Colonic mucosa (tissue), 4 donors: ENCODE results near the gene UFC1. TPM values are rescaled to one million over a fixed set of nuclear protein-coding genes. Genes with fewer than 3 reads are reported as not detected.

Experiments
- DNase-seq: peaks from one replicate; pipeline ENCODE4 v3.0.0-alpha.2; 2020
- H3K27ac ChIP-seq: fragments of 200-600 bp; one replicate; pipeline ENCODE4 v1.8.0; 2021
- H3K27me3 ChIP-seq: fragments of 200-600 bp; one replicate; pipeline ENCODE4 v1.8.0; 2021
- H3K36me3 ChIP-seq: fragments of 200-600 bp; one replicate; pipeline ENCODE4 v1.8.0; 2021
- H3K4me1 ChIP-seq: fragments of 200-600 bp; one replicate; pipeline ENCODE4 v1.8.0; 2021; ENCODE audit warnings: mild to moderate bottlenecking
- H3K4me3 ChIP-seq: fragments of 200-600 bp; one replicate; pipeline ENCODE4 v1.8.0; 2021
- H3K9ac ChIP-seq, 2 donors: one replicate each; pipeline ENCODE4 v1.7.0; 2013; ENCODE audit warnings: control low read depth in 2 of 2, low read depth in 2 of 2, low read length in 2 of 2
- H3K9me3 ChIP-seq: fragments of 200-600 bp; one replicate; pipeline ENCODE4 v1.8.0; 2021
- intact Hi-C: fragments of 100-400 bp; cut with DNase I; formaldehyde crosslinking; loops from one replicate; pipeline ENCODE4 v1.14.1; 2022
- total RNA-seq, 2 donors: library from RNA; stranded (reverse); fragmentation: NEBNext Ultra II Directional in 1 of 2; extraction: Animal tissue kit (Norgen Biotek cat#: 25700) in 1 of 2; gene quantifications; one replicate each; pipeline ENCODE4 v1.2.1, GENCODE V29; 2021
- TF ChIP-seq, protein P1 (sequence below): fragments of 200-600 bp; IDR thresholded peaks from one replicate; pipeline ENCODE4 v1.8.0; 2022; ENCODE audit warnings: antibody characterized with exemption, mild to moderate bottlenecking
- donor health status: healthy.
- donor health status: DM: no; HTN: no; CAD: no.
- donor health status: DM: no; HTN: no; CAD: no.

Gene UFC1
- total RNA-seq, 2 donors from 2014 or later = 94.2 to 111 TPM

DNA sequence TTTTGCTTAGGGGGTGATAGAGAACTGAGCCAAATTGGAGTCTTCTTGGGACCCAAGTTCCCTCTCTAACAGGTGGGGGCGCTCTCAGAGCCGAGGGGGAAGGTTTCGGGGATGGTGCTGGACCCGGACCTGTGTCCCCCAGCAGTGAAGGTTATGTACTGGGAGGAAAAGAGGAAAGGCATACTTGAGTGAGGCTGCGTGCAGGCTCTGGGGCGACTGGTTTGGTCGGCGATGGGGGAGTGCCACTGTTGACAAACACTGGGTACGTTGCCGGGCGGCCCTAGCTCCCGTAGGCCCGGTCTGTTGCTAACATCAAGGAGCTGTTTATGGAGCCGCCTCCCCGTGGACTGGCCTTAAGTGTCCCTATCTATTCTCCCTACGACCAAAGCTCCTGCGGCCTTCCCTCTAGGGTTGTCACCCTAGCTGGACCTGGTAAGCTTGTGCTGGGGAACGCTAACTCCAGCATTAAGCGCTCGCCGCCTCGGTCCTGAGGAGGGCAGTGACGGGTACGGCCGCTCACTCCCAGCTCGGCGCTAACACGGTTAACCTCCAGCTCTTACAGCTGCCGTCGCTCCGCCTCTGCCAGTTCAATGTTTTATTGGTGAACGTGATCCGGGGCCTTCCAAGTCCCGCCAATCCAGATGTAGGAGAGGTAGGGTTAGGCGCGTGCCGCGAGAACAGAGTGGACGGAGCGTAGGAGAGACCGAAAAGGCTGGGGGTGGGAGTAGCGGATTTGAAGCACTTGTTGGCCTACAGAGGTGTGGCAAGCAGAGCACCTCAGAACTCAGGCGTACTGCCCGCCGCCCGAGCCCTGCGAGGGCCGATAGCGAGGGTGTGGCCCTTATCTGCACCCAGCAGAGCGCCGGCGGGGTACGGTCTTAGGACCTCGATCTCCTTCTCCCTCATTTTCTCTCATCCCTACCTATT is 12.2 kb downstream of the UFC1 start, which contains the start of gene PPOX:
PPOX (plus strand) TSS at position 685 of the 927 bp plus-strand sequence. CDS start 422 bp downstream, outside the sequence.
- Histone ChIP-seq H3K27me3 (no peaks in the 10 kb centered on the region), H3K36me3 (peaks cover 5% of the 10 kb centered on the region), H3K4me3 (peak within 1 kb of the TSS; percentile 84), H3K4me1 (peaks cover 10% of the 10 kb centered on the region), H3K27ac (peak within 1 kb of the TSS; percentile 89), H3K9me3 (no peaks in the 10 kb centered on the region), H3K9ac (peak within 1 kb of the TSS; percentile 88 to 93)
- intact Hi-C loops = no loop called here
- peak; percentile 97 for DNase-seq
- TF ChIP-seq, protein P1, sequence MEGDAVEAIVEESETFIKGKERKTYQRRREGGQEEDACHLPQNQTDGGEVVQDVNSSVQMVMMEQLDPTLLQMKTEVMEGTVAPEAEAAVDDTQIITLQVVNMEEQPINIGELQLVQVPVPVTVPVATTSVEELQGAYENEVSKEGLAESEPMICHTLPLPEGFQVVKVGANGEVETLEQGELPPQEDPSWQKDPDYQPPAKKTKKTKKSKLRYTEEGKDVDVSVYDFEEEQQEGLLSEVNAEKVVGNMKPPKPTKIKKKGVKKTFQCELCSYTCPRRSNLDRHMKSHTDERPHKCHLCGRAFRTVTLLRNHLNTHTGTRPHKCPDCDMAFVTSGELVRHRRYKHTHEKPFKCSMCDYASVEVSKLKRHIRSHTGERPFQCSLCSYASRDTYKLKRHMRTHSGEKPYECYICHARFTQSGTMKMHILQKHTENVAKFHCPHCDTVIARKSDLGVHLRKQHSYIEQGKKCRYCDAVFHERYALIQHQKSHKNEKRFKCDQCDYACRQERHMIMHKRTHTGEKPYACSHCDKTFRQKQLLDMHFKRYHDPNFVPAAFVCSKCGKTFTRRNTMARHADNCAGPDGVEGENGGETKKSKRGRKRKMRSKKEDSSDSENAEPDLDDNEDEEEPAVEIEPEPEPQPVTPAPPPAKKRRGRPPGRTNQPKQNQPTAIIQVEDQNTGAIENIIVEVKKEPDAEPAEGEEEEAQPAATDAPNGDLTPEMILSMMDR = peak; percentile 32

DNA sequence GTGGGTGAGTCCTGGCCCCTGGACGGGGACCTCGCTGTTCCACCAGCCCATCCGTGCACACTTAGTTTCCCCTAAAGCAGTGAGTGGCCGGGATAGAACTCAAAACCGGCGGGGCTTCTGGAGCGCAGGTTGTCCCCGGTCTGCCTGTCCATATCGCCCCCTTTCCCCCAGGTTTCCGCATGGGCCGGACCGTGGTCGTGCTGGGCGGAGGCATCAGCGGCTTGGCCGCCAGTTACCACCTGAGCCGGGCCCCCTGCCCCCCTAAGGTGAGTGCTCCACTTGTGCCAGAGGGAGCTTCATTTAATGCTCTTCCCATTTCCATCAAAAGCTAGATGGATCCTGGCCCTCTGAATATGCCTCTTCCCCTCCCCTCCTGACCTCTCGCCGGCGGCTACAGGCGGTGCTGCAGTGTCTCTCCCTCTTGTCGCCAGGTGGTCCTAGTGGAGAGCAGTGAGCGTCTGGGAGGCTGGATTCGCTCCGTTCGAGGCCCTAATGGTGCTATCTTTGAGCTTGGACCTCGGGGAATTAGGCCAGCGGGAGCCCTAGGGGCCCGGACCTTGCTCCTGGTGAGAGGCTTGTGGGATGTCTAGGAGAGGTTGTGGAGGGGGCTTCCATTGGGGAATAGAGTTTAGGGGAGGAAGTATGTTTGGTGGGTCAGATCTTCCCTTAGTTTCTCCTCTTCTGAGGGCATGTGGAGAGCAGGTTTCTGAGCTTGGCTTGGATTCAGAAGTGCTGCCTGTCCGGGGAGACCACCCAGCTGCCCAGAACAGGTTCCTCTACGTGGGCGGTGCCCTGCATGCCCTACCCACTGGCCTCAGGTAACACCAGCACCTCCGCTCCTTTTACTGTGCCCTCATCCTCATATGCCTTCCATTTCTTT is 13.1 kb downstream of the UFC1 start:
- Histone ChIP-seq H3K27ac (peak overlapping the region; percentile 89), H3K36me3 (peaks cover 13% of the 10 kb centered on the region), H3K27me3 (no peaks in the 10 kb centered on the region), H3K9ac (peak overlapping the region; percentile 88 to 93), H3K4me3 (peak overlapping the region; percentile 84), H3K9me3 (no peaks in the 10 kb centered on the region), H3K4me1 (peaks cover 10% of the 10 kb centered on the region)
- intact Hi-C loops = no loop called here
- TF ChIP-seq, protein P1 = no peak
- DNase-seq = peak; percentile 43

DNA sequence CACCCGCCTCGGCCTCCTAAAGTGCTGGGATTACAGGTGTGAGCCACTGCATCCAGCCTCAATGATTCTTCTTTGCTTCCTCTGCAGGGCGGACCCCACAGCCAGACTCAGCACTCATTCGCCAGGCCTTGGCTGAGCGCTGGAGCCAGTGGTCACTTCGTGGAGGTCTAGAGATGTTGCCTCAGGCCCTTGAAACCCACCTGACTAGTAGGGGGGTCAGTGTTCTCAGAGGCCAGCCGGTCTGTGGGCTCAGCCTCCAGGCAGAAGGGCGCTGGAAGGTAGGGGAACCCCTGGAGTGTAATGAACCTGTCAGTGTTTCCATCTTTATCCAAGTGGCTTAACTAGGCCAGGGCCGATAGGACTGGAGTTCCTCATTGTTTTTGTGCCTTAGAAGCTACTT is 15.1 kb downstream of the UFC1 start:
- no peak for DNase-seq
- no peak overlapping the region for H3K27ac ChIP-seq
- H3K36me3 ChIP-seq = peaks cover 19% of the 10 kb centered on the region
- no peaks in the 10 kb centered on the region for H3K9me3 ChIP-seq
- H3K4me3 ChIP-seq = no peak overlapping the region
- intact Hi-C loops = no loop called here
- H3K4me1 ChIP-seq = peaks cover 10% of the 10 kb centered on the region
- TF ChIP-seq, protein P1 = no peak
- peak overlapping the region in 1 of 2 donors; percentile 6 for H3K9ac ChIP-seq
- H3K27me3 ChIP-seq = no peaks in the 10 kb centered on the region

DNA sequence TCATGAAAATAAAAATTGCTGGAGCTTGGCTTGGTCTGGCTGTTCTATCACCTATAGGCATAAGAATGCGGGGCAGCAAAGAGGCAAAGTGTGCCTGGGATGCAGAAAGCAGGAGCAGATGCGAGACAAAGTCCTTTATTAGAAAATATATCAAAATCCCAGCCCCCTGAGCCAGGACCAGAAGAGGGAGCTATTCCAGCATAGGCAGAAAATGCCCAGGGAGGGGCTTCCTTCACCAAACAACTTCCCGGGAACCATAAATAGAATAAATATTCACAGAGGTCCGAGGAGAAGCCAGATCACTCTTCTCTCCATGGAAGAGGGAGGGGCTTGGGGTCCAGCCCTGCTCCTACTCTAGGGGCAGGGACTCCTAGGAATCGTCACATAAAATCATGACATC is 17.4 kb downstream of the UFC1 start:
- Histone ChIP-seq H3K36me3 (peaks cover 19% of the 10 kb centered on the region), H3K27ac (no peak overlapping the region)

GRCh38 chr1:161171696-161172095 is 17.9 kb downstream of the UFC1 start:
- H3K9ac ChIP-seq = no peak overlapping the region
- no peak for DNase-seq
- intact Hi-C loops = no loop called here
- TF ChIP-seq, protein P1 = no peak
- H3K36me3 ChIP-seq = peaks cover 19% of the 10 kb centered on the region
- no peaks in the 10 kb centered on the region for H3K9me3 ChIP-seq
- peaks cover 9% of the 10 kb centered on the region for H3K4me1 ChIP-seq
- no peak overlapping the region for H3K27ac ChIP-seq
- no peak overlapping the region for H3K4me3 ChIP-seq
- no peaks in the 10 kb centered on the region for H3K27me3 ChIP-seq

More for the DNA sequence above, 17.4 kb downstream of the UFC1 start:
- H3K9me3 ChIP-seq = no peaks in the 10 kb centered on the region
- TF ChIP-seq, protein P1 = no peak
- no peaks in the 10 kb centered on the region for H3K27me3 ChIP-seq
- H3K4me3 ChIP-seq = no peak overlapping the region
- H3K4me1 ChIP-seq = peaks cover 6% of the 10 kb centered on the region
- intact Hi-C loops = no loop called here
- H3K9ac ChIP-seq = no peak overlapping the region
- DNase-seq = no peak
